AG04450 (cell line): ENCODE data around the gene RORB. TPM values are rescaled to one million over a fixed set of nuclear protein-coding genes. Genes with fewer than 3 reads are reported as not detected.

Source experiments
- CTCF ChIA-PET: fragments of 300-600, 350-600 bp; formaldehyde crosslinking; extraction: SDS; loops from one replicate; lab custom pipeline; 2022; ENCODE audit warnings: antibody characterized with exemption, inconsistent platforms; lab: Charles Lee
- POLR2A ChIA-PET: fragments of 350-600 bp; formaldehyde crosslinking; extraction: SDS; loops from one replicate; lab custom pipeline; 2021; ENCODE audit warnings: antibody characterized with exemption, inconsistent platforms; lab: Yijun Ruan, JAX
- DNase-seq: peaks from one replicate; pipeline ENCODE4 v3.0.0-alpha.2; 2011; ENCODE audit warnings: low read depth, low spot score
- H3K27ac ChIP-seq: one replicate; pipeline ENCODE4 v1.5.1; 2012; ENCODE audit warnings: low read depth, low read length, control low read depth
- H3K27me3 ChIP-seq: one replicate; pipeline ENCODE4 v1.6.0; 2012; ENCODE audit warnings: low read length; ENCODE audit not compliant: control insufficient read depth, insufficient read depth
- H3K4me3 ChIP-seq: 2 replicates; pipeline ENCODE4 v1.5.1; 2011; ENCODE audit warnings: mild to moderate bottlenecking, low read depth, low read length, control low read depth
- H3K9me3 ChIP-seq: 2 replicates; pipeline ENCODE4 v1.5.1; 2012; ENCODE audit warnings: low read length; ENCODE audit not compliant: control insufficient read depth, insufficient read depth
- CTCF ChIP-seq: IDR thresholded peaks from 2 replicates; pipeline ENCODE4 v1.5.1; 2011; ENCODE audit warnings: low read depth, low read length, control low read depth, inconsistent platforms
- polyA plus RNA-seq: library from polyadenylated mRNA; depleted of rRNA; stranded (reverse); fragments of >200 nt; gene quantifications from 2 replicates; pipeline ENCODE4 v1.2.3, GENCODE V29; 2011

Gene RORB
- polyA plus RNA-seq, 1 experiment, result not detected

GRCh38 chr9:74724317-74724716, 227.2 kb downstream of the RORB start:
- Histone ChIP-seq H3K27me3 (no peaks in the 10 kb centered on the region), H3K27ac (no peak overlapping the region), H3K4me3 (no peak overlapping the region), H3K9me3 (no peaks in the 10 kb centered on the region)
- no peak for TF ChIP-seq CTCF
- no peak for DNase-seq
- POLR2A ChIA-PET, result no interaction called here
- CTCF ChIA-PET, result no interaction called here

GRCh38 chr9:74726581-74726980, 229.4 kb downstream of the RORB start:
- CTCF ChIA-PET, result interaction anchor here (2.2 kb wide), 1 partner anchor 11 kb away, joined by 9 read pairs; no protein-coding TSS in a partner anchor

GRCh38 chr9:74728176-74728575, 231.0 kb downstream of the RORB start:
- H3K27me3 ChIP-seq, result no peaks in the 10 kb centered on the region
- H3K9me3 ChIP-seq, result no peaks in the 10 kb centered on the region
- no peak for DNase-seq
- no peak for TF ChIP-seq CTCF
- H3K4me3 ChIP-seq, result no peak overlapping the region
- POLR2A ChIA-PET, result no interaction called here
- no peak overlapping the region for H3K27ac ChIP-seq
- CTCF ChIA-PET, result no interaction called here

More at GRCh38 chr9:74726581-74726980, 229.4 kb downstream of the RORB start:
- H3K9me3 ChIP-seq, result no peaks in the 10 kb centered on the region
- no peak for TF ChIP-seq CTCF
- no peak overlapping the region for H3K4me3 ChIP-seq
- DNase-seq, result no peak
- H3K27me3 ChIP-seq, result no peaks in the 10 kb centered on the region
- H3K27ac ChIP-seq, result no peak overlapping the region
- POLR2A ChIA-PET, result no interaction called here

GRCh38 chr9:74729136-74729695, 232.1 kb downstream of the RORB start:
- DNase-seq, result no peak
- no peak for TF ChIP-seq CTCF
- ChIA-PET POLR2A (no interaction called here), CTCF (no interaction called here)
- Histone ChIP-seq H3K27ac (no peak overlapping the region), H3K9me3 (no peaks in the 10 kb centered on the region), H3K4me3 (no peak overlapping the region), H3K27me3 (no peaks in the 10 kb centered on the region)

- ChIA-PET POLR2A (no interaction called here), CTCF (interaction anchor here (0.5 kb wide), 1 partner anchor 1535 kb away, joined by 5 read pairs; no protein-coding TSS in a partner anchor)
- DNase-seq, result no peak
- Histone ChIP-seq H3K4me3 (no peak overlapping the region), H3K9me3 (no peaks in the 10 kb centered on the region), H3K27ac (no peak overlapping the region), H3K27me3 (peaks cover 3% of the 10 kb centered on the region)
- TF ChIP-seq CTCF, result no peak
Measured at GRCh38 chr9:74735761-74736160, 238.6 kb downstream of the RORB start.
